GM12878 (cell line): Measurements from ENCODE around the gene ACTG1. TPM values are rescaled to one million over a fixed set of nuclear protein-coding genes. Genes with fewer than 3 reads are reported as not detected.

ENCODE experiments used
- ATF7 ChIP-seq: fragments of 450-650 bp; IDR thresholded peaks from 2 replicates; pipeline ENCODE4 v1.6.1; 2016; ENCODE audit warnings: low read depth, mild to moderate bottlenecking
- BCLAF1 ChIP-seq: fragments of 450-650 bp; IDR thresholded peaks from 2 replicates; pipeline ENCODE4 v1.6.1; 2017; ENCODE audit warnings: antibody characterized with exemption, mild to moderate bottlenecking, moderate library complexity
- CEBPZ ChIP-seq: fragments of 150-350 bp; IDR thresholded peaks from 2 replicates; pipeline ENCODE4 v1.6.1; 2016; ENCODE audit warnings: low read depth, low read length
- CUX1 ChIP-seq: IDR thresholded peaks from 2 replicates; pipeline ENCODE4 v1.6.1; 2012; ENCODE audit warnings: improper control_type of control experiment, low read depth, low read length; ENCODE audit not compliant: insufficient replicate concordance
- IKZF1 ChIP-seq: fragments of 450-650 bp; conservative IDR thresholded peaks from 2 replicates; pipeline ENCODE4 v1.6.1; 2017; ENCODE audit warnings: antibody characterized with exemption, mild to moderate bottlenecking
- MXI1 ChIP-seq: fragments of 150-350 bp; IDR thresholded peaks from 2 replicates; pipeline ENCODE4 v1.6.1; 2011; ENCODE audit warnings: low read depth, mild to moderate bottlenecking, inconsistent platforms, low read length, improper control_type of control experiment
- RFX5 ChIP-seq: IDR thresholded peaks from 2 replicates; pipeline ENCODE4 v1.6.1; 2011; ENCODE audit warnings: low read depth, low read length, improper control_type of control experiment
- SPI1 ChIP-seq: IDR thresholded peaks from 2 replicates; pipeline ENCODE4 v1.6.1; 2011; ENCODE audit warnings: low read depth, mild to moderate bottlenecking, low read length, moderate library complexity, borderline replicate concordance; ENCODE audit not compliant: insufficient read depth
- SREBF2 ChIP-seq: IDR thresholded peaks from 2 replicates; pipeline ENCODE4 v1.6.1; 2012; ENCODE audit warnings: mild to moderate bottlenecking, low read length
- ZBTB11 ChIP-seq: fragments of 450-650 bp; formaldehyde crosslinking; IDR thresholded peaks from 2 replicates; pipeline ENCODE4 v1.5.0; 2022; ENCODE audit warnings: mild to moderate bottlenecking, missing genetic modification characterization
- ZNF24 ChIP-seq: fragments of 450-650 bp; IDR thresholded peaks from 2 replicates; pipeline ENCODE4 v1.6.1; 2017; ENCODE audit warnings: antibody characterized with exemption, mild to moderate bottlenecking
- ZNF384 ChIP-seq: IDR thresholded peaks from 2 replicates; pipeline ENCODE4 v1.6.1; 2012; ENCODE audit warnings: low read depth, mild to moderate bottlenecking, low read length, improper control_type of control experiment, borderline replicate concordance
- ZZZ3 ChIP-seq: IDR thresholded peaks from 2 replicates; pipeline ENCODE4 v1.6.1; 2011; ENCODE audit warnings: low read depth; ENCODE audit not compliant: control insufficient read depth, insufficient read length
- polyA plus RNA-seq, 11 experiments: library from polyadenylated mRNA; depleted of rRNA in 4 of 11; unstranded in 6 of 11; stranded (reverse) in 5 of 11; fragments of >200 nt; fragmentation: Nextera tagmentation in 4 of 11; fragmentation: Illumina TruSeq in 1 of 11; extraction: Ambion mirVana in 4 of 11; extraction: Trizol in 1 of 11; gene quantifications; 1 replicate in 1 of 11; 2 replicates in 10 of 11; pipeline versions ENCODE4 v1.2.1 to v1.2.3, GENCODE V29; 2011 to 2016; ENCODE audit warnings: inconsistent platforms in 2 of 11, missing spikeins in 2 of 11, low read depth in 1 of 11
- total RNA-seq, 4 experiments: library from RNA; depleted of rRNA in 3 of 4; stranded (reverse); fragments of >200 nt in 3 of 4; fragmentation: Illumina TruSeq in 1 of 4; extraction: Trizol in 1 of 4; gene quantifications; 2 replicates each; pipeline versions ENCODE4 v1.2.1 to v1.2.3, GENCODE V29; 2013 to 2021

ACTG1 gene
- total and polyA plus RNA-seq, 10 of the 15 experiments (the other 5 are each of a cell fraction or from before 2014, with no cell fraction given), result 810 to 6,105 (median 3,650) TPM

- TF ChIP-seq CUX1, result no peak
- TF ChIP-seq ZNF384, result no peak
- TF ChIP-seq BCLAF1, result no peak
- TF ChIP-seq SREBF2, result no peak
- no peak for TF ChIP-seq RFX5
- TF ChIP-seq ZNF24, result peak; percentile 36; the same call in 1 of the 2 replicates
- TF ChIP-seq CEBPZ, result no peak
- TF ChIP-seq IKZF1, result peak; percentile 57
- no peak for TF ChIP-seq ZBTB11 (CRISPR knock-in tag)
- peak; percentile 58; the same call in 1 of the 2 replicates for TF ChIP-seq MXI1
- TF ChIP-seq SPI1, result no peak
- TF ChIP-seq ZZZ3, result no peak
- no peak for TF ChIP-seq ATF7
Observed at GRCh38 chr17:81552244-81553017, 39.8 kb upstream of the ACTG1 start, which contains the start of gene FAAP100 (continued).
